HG03135 (cell line): ENCODE data around the gene SLC13A1.

Experiments
- ATAC-seq: cut with Tn5 transposase; IDR thresholded peaks from one replicate; pipeline ENCODE4 v1.9.1; 2021; ENCODE audit warnings: mild to moderate bottlenecking, moderate library complexity; ENCODE audit not compliant: unreplicated experiment

SLC13A1 gene

DNA sequence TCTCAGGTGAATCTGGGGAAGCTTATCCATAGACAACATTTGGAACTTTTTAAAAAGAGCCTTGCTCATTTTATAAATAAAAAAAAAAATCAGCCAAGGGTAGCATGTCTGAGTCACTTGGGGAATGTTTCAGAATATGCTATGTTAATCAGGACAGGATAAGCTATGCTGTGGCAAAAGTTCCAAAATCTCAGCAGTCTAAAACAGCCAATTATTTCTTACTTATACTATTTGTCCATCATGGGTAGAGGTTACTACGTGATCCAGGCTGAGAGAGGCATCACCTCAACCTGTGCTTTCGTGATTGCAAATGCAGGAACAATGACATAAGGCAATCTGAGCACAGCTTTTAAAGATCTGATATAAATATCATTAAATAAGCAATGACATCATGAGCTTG, 6.5 kb downstream of the SLC13A1 start:
- no peak for ATAC-seq

DNA sequence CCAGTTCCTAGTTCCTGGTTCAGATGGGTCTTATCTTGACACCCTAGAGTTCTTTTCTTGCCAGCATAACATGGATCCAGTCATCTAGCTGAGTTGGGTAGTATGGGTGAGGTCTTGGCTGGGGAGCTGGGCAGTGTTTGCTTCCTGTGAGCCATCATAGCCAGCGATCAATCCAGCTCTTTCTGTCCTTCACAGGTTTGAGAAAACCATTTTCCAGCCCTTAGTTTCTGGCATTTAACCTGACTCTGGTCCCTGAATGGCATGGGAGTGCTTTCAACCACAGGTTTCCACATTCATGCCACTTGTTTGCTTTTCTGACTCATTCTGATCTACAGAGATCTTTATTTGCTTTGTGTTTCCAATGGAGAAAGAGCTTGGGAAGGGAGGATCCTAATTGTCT, 8.6 kb downstream of the SLC13A1 start:
- no peak for ATAC-seq

DNA sequence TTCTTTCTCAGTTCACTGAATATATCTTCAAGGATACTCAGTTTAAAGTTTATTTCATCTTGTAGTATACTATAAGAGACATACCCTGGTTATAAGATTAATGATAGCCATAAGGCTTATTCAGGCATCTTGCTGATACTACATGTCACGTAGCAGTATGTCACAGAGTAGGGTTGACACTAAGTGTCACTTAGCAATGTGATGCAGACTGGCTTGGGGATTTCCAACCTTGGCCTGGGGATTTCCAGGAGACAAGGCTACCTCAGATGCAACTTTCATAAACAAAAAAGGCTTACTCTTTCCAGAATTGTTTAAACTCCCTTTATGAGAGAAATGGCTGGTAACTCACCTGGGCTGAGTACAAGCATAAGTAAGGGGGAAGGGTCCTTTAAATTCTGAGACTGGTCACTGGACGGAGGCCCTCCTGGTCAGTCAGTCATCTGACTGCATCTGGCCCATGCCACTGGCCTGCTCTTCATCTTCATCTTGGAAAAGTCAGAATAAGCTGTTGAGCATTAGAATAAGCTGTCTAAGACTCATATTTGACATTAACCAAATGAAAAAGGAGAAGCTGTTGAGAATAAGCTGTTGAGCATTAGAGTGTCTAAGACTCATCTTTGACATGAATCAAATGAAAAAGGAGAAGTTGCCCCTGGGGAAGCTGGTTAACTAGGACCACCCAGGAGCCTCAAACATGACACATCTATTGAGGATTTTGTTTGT, 9.5 kb downstream of the SLC13A1 start:
- peak; percentile 97 for ATAC-seq

DNA sequence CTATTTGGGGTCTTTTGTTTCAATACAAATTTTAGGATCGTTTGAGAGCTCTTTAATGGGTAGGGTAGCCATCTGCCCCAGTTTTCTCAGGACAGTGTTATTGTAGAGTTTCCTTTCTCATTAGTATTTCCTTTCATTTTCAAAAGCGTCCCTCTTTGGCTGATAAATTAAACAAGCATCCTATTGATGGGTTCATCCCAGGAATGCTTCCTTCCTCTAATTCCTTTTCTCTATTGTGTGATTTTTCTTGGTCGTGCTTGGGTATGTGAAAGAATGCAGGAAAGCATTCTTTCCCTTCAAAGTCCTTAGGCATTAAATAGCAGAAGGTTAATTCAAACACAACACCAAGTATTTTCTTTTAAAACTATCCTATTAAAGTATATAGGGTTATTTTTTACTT, 14.0 kb downstream of the SLC13A1 start:
- ATAC-seq: no peak

- ATAC-seq: no peak
Observed at GRCh38 chr7:123184271-123184670, 15.5 kb downstream of the SLC13A1 start.

- no peak for ATAC-seq
Observed at GRCh38 chr7:123183431-123183830, 16.3 kb downstream of the SLC13A1 start.

DNA sequence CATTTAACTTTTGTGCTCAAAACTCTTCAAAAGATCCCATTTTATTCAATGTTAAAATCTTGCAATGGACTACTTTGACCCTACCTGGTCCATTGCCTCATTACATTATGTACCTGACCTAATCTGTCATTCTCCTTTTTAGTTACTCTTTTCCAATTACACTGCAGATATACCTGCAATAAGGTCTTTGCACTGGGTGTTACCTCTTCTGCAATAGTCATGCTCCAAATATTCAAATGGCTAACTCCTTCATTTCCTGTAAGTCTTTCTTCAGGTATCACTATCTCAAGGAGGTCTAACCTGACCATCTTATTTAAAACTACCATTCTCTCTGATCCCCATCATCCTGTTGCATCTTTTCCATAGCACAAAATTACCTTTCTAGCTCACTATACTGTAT, 22.3 kb downstream of the SLC13A1 start:
- no peak for ATAC-seq

GRCh38 chr7:123170333-123171246, 29.2 kb downstream of the SLC13A1 start:
- ATAC-seq: no peak

GRCh38 chr7:123169065-123169464, 30.7 kb downstream of the SLC13A1 start:
- ATAC-seq: no peak

- ATAC-seq: no peak
Observed at GRCh38 chr7:123157606-123158005, 42.2 kb downstream of the SLC13A1 start.

DNA sequence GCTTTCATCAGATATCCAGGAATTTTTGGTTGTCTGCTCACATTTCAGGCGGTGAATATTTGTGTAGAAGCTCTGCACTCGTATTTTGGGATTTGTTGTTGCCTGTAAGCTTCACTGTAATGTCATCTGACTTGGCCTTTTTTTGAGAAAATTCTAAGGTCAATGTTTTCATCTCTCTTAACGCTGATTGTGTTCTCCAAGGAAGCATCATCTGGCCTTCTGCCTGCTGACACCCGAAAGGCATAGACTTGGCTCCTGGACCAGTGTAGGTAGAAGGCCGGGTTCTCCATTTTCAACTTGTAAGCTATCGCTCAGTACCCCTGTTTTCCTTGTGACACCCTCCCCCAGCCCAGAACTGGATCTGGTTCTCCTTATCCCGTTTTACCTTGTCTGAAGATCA, 44.2 kb downstream of the SLC13A1 start:
- ATAC-seq: no peak

DNA sequence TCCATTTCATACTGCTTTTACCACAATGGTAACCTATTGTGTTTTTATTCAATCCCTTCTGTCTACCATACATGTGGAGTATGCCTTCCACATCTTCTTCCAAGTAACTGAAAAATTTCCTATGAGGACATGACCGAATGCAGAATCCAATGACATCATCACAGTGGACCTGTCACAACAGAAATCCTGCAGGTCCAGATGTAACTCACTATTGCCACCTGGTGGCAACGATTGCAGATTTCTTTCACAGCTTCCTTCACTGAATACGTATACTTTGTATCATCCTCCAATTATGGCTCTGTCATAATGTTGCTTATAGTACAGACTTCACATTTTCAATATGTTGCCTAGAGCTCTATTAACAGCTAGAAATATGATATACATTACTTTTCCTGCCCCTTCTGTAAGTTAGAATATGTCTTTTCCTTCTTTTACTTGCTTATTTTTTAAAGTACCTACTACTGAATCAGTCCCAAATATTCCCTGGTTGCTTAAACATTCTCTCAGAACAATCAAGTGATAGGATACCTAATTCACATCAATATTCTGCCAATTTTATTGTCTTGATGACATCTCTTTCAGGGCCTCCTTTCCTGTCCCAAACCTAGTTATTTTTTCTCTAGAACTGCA, 45.4 kb downstream of the SLC13A1 start:
- peak; percentile 96 for ATAC-seq

- no peak for ATAC-seq
Observed at GRCh38 chr7:123151443-123151842, 48.3 kb downstream of the SLC13A1 start.

- ATAC-seq: no peak
Observed at GRCh38 chr7:123148813-123149212, 51.0 kb downstream of the SLC13A1 start.

GRCh38 chr7:123143252-123144006, 56.3 kb downstream of the SLC13A1 start:
- no peak for ATAC-seq

GRCh38 chr7:123140561-123140960, 59.2 kb downstream of the SLC13A1 start:
- ATAC-seq: no peak

DNA sequence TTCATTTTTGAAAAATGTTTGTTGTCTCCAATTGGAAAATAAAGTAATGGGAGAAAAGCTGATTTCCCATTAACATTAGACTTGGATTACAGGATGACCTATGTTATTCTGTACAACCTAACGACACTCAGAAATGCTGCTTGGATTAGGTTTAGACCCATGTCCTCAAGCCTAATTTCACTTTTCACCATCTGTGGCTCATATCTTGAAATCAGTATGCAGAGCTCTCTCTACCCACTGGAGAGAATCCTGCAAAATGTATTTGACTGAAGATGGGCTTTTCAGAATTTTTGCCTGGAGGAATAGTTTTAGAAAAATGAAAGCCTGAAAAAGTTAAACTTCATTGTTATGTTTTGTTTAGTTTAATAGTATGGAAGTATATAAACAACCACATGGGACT, 63.8 kb downstream of the SLC13A1 start:
- no peak for ATAC-seq

DNA sequence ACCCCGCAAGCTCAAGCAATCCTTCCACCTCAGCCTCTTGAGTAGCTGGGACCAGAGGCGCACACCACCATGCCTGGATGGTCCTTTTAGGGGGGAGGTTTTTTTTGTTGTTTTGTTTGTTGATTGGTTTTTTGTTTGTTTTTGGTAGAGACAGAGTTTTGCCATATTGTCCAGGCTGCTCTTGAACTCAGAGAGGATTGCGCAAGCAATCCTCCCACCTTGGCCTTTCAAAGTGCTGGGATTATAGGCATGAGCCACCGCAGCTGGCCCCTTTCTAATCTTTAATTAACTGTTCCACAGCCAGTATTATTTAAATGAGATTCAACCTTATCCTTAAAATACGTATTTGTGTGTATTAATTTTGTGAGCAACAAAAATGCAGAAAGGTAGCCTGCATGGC, 65.8 kb downstream of the SLC13A1 start:
- no peak for ATAC-seq

DNA sequence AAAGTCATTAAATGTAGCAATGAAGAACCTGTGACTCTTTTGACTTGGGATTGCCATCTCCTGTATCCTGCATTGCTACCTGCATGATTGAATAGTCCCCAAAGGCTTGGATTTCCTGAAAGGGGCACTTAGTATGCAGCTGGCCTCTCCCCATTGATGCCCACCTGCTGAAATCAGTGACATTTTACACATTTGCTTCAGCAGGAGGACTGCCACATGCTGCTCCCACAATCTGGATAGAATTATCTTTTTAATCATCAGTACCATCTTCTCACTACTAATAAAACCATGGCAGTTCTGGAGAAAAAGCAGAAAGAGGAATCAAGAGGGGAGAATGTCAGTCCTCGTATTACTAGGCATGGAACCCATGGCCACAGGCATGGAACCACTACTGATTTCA, 67.8 kb downstream of the SLC13A1 start:
- ATAC-seq: no peak

- ATAC-seq: no peak
Observed at GRCh38 chr7:123131556-123131955, 68.2 kb downstream of the SLC13A1 start.

- ATAC-seq: no peak
Observed at GRCh38 chr7:123131140-123131539, 68.6 kb downstream of the SLC13A1 start.
